NCI-H2171 treated with DMSO at 0.1 percent for 48 hours (cell line): ENCODE results near the gene PPIL1.
"Not testable (repeated sequence)": the region's sequence is repeated elsewhere in the genome, so short reads cannot be mapped to it uniquely, and the experiment has no call there.

ENCODE experiments used
- DNase-seq: peaks from one replicate; lab custom pipeline; 2025; lab: John Stamatoyannopoulos, UW

PPIL1 gene

GRCh38 chr6:36874443-36875249, at the start of gene PPIL1:
TSS of gene PPIL1 (minus strand) at chr6:36874803. CDS start at chr6:36874772, 31 bp downstream.
- DNase-seq = peak; percentile 98

- no peak for DNase-seq
Measured at GRCh38 chr6:36924131-36924530, 49.5 kb upstream of the PPIL1 start.

DNA sequence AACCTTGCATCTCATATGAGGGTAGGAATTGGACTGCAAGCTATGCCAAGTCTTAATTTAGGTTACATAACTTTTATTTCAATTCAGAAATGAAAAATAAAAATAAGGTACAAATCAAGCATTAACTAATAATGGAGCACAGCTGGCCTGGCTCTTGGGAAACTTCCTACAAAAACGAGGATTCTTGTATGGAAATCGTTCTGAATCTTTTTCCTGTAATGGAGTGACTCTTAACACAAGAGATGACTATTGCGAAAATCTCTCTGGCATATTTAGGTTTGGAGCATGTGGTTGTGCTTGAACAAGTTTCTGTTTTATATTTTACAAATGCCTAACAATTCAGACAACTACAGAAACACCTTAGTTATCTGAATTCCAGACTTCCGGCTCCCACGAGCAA, 45.9 kb upstream of the PPIL1 start:
- no peak for DNase-seq

- no peak for DNase-seq
Measured at GRCh38 chr6:36920049-36920448, 45.4 kb upstream of the PPIL1 start.

DNA sequence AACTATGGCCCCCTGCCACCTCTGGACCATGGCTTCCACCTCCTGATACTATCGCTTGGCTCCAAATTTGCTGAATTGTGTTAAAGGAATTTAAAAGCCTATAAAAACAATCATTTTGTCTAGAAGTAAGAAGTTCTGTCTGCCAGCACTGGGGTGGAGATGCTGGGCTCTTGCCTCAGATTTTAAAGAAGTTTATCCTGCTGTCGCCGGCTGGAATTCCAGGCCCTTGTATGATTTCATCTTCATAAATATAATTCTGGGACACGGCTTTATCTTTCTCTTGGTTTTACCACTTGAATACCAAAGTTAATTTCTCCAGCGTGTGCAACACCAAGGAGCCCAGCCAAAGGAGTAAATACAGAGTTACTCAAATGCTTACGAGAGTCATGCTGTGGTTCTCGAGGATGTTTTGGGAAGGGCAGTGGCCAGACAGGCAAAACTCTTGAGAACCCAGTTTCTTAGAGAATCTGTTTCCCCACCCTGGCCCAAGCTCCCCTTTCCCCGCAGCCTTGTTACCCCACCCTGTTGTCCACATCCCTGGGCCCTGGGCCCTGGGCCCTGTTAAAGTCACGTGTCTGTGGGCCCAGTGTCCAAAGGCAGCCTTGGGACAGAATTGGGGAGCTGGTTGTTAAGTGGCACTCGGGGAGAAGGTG, 43.1 kb upstream of the PPIL1 start:
- DNase-seq = no peak

GRCh38 chr6:36916126-36916525, 41.5 kb upstream of the PPIL1 start:
- no peak for DNase-seq

DNA sequence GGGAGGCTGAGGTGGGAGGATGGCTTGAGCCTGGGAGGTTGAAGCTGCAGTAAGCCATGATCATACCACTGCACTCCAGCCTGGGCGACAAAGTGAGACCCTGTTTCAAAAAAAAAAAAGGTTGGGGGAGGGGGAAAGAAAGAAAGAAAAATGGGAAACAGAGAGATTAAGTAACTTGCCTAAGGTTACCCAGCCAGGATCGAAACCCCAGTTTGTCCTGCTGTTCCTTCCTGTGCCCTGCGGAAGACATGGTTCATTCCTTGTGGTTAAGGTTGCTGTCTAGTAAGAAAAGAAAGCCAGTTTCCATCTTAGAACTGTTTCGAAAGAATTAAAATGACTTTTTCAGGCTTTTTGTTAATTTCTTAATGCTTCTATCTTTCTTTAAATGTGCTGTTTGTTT, 41.0 kb upstream of the PPIL1 start:
- no peak for DNase-seq

- no peak for DNase-seq
Measured at GRCh38 chr6:36914227-36914794, 39.7 kb upstream of the PPIL1 start.

GRCh38 chr6:36913082-36913481, 38.5 kb upstream of the PPIL1 start:
- no peak for DNase-seq

DNA sequence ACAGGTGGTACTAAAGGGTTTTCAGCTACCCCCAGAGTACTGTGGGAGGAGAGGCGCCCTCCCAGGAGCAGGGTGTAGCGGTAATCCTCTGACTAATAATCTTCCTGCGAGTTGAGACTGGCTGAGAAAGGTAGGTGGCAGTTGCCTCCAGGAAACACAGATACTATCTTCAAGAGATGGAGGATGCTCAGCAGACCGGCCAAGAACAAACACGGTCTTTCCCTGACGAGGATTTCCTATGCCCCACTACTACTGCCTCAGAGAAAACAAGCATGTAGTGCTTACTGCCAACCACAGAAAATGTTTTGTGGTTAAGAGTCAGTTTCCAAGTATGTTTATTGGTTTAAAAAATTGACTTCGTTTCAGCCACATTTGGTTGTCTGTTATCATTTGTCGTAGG, 38.0 kb upstream of the PPIL1 start:
- peak; percentile 32 for DNase-seq

GRCh38 chr6:36912030-36912454, 37.4 kb upstream of the PPIL1 start:
- no peak for DNase-seq

- DNase-seq = no peak
Measured at GRCh38 chr6:36908747-36909146, 34.1 kb upstream of the PPIL1 start.

DNA sequence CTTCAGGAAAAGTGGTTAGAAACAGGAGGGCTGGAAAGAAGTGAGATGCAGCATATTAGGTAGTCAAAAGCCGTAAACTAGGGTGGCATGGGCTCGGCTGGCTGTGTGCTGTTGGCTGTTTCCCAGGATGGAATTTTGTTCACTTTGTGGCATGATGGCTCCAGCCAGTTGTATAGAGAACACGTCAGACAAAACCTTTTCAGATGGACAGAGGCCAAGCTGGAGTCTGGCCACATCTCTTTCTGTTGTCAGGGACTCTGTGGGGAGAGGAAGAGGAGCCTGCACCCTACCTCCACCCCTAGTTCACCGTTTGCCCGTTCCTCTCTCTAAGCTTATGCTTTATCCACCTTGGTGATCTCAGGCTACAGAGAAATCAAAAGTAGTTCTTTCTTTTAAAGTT, 33.2 kb upstream of the PPIL1 start:
- DNase-seq = no peak

DNA sequence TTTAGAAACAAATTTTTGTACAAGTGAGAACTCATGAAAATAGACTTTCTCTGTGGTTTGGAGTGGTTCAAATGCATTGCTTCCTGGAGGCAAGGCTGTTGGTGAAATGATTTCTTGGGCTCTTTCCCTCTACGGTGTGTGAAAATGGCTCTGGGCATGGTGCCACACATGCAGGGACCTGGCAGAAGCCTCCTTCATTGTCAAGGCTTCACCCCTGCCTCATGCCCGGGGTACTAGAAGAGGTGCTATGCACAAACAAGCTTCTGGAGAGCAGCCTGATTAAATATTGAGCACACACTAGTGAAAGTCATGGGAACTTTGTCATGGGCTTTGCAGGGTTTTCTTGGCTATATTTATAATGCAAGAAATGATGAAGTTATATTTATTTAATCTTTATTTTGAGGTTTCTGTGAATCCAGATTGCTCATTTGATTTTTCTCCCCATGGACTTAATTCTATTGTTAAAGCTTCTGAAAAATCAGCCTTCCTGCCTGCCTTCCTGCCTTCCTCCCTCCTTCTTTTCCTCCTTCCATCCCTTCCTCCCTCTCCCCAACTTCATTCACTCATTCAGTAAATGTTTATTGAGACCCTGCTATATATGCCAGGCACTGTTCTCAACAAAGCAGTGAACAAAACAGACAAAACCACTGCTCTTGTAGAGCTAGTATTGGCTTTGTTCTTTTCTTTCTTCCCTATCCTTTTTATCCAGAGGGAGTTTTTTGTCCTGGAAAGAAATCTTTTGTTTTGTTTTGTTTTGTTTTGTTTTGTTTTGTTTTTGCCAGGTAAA, 32.1 kb upstream of the PPIL1 start:
- no peak for DNase-seq

DNA sequence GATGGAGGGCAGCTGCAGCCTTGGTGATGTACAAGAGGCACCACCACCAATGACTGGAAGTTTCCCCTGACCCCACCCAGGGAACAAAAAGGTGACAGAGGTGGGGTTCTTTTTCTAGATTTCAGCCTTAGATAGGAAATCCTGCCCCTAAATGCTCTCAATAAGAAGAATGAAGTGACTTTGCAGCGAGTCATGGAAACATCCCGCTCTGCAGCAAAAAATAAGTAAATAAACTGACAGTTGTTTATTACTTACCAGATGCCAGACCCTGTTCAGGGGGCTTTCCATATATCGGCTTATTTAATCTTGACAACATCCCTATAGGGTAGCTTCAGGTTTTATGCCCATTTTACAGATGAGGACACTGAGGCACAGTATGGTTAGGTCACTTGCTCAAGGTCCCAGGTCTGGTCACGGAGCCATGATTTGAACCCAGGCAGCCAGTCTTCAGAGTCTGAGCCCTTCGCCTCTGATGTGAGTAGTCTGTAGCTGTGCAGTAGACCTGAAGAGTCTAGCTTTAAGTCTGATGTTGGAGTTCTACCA, 30.3 kb upstream of the PPIL1 start:
- no peak for DNase-seq

DNA sequence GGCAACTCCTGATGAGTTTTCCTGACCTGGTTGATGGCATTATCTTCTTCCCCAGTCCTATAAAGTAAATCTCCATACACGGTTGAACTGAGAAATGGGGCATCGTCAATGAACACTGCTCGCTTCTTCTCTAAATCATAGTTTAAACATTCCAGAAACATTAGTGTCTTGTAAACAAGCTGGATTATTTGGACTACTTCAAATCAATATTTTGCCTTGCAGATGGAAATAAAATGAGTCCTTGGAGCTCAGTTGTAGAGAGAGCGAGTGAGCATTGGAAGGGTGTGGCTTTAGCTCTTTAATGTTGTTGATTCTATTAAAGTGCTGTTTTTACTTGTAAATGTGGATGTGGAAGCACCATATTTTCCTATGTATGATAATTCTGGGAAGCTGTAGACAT, 29.5 kb upstream of the PPIL1 start:
- DNase-seq = no peak

DNA sequence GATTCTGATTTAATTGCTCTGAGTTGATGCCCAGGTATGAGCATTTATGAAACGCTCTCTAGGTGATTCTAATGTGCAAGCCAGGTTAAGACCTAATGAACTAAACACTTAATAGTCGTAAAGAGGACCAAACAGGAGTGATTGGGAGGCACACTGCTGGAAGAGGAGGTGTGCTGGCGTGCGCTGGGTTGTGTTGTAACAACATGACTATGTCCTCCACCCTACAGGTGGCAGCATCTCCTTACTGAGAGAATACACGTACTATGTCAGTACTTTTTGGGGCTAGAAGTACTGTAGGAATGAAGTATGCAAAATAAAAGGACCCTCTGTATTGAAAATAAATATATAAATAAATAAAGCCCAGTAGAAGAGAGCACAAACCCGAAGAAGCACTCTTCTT, 23.0 kb upstream of the PPIL1 start:
- no peak for DNase-seq

DNA sequence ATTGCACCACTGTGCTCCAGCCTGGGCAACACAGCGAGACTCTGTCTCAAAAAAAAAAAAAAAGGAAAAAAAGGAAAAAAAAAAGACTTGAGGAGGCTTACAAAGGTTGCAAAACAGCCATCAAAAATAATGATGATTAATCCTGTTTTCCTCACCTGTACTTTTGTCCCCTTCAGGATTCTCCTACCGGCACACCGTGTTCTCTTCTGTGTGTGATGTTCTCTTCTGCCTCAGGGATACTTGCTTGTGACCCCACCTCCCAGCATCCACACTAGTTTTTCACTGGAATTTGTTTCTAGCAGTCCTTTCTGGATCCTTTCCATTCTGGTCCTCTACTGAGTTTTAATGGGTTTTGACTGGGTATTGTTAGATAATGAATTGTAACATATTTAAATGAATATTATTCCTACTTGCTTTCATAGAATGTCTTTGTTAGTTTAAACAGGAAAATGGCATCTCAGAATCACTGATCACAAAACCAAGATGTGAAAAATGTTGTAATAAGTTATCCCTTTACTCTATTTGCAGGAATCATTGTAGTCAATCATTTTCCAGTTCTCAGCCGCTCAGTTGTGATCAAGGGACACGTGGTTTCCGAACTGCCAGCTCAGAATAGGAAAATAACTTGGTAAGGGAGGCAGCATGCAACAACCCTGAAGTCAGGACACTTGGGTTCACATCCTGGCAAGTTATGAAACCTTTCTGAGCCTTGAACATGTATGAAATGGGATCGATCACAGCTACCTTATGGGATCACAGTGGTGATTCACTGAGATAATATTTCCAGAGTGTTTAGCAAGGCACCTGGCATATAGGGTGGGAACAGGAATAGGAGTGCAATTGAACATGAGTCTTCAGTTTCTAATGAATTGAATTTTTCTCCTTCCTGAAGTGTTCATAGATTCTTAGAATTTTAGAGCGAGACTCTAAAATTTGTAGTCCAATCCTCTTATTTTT, 19.7 kb upstream of the PPIL1 start:
- no peak for DNase-seq

DNA sequence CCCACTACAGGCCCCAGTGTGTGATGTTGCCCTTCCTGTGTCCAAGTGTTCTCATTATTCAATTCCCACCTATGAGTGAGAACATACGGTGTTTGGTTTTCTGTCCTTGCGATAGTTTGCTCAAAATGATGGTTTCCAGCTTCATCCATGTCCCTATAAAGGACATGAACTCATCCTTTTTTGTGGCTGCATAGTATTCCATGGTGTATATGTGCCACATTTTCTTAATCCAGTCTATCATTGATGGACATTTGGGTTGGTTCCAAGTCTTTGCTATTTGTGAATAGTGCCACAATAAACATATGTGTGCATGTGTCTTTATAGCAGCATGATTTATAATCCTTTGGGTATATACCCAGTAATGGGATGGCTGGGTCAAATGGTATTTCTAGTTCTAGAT, 16.6 kb upstream of the PPIL1 start:
- DNase-seq = not testable (repeated sequence)

- DNase-seq = no peak
Measured at GRCh38 chr6:36890112-36890663, 15.6 kb upstream of the PPIL1 start.
